HFFc6 (cell line): ENCODE results near the gene PAPPA2. TPM values are rescaled to one million over a fixed set of nuclear protein-coding genes. Genes with fewer than 3 reads are reported as not detected.

ENCODE experiments used
- DNase-seq: peaks from one replicate; pipeline ENCODE4 v3.0.0-alpha.2; 2018
- H3K27ac Mint-ChIP-seq: 2 replicates; pipeline ENCODE4 v1.8.0; 2020; ENCODE audit warnings: mild to moderate bottlenecking, mixed read lengths
- H3K27me3 Mint-ChIP-seq: 2 replicates; pipeline ENCODE4 v1.8.0; 2021; ENCODE audit warnings: mild to moderate bottlenecking, moderate library complexity, mixed read lengths; ENCODE audit not compliant: insufficient read depth
- H3K36me3 Mint-ChIP-seq: 2 replicates; pipeline ENCODE4 v1.8.0; 2021; ENCODE audit warnings: low read depth, mixed read lengths
- H3K4me1 Mint-ChIP-seq: 2 replicates; pipeline ENCODE4 v1.8.0; 2020; ENCODE audit warnings: low read depth, mixed read lengths
- H3K4me3 Mint-ChIP-seq: 2 replicates; pipeline ENCODE4 v1.8.0; 2020; ENCODE audit warnings: mild to moderate bottlenecking, moderate library complexity, mixed read lengths
- H3K9me3 Mint-ChIP-seq: 2 replicates; pipeline ENCODE4 v1.8.0; 2020; ENCODE audit warnings: mild to moderate bottlenecking, mixed read lengths
- CTCF ChIP-seq: fragments of 200-600 bp; sonication (generic); IDR thresholded peaks from 2 replicates; pipeline ENCODE4 v1.5.0; 2021; ENCODE audit warnings: antibody characterized with exemption, mild to moderate bottlenecking
- total RNA-seq, 6 experiments: library from RNA; stranded (reverse); fragmentation: NEBNext Ultra II Directional; extraction: Animal tissue kit (Norgen Biotek cat#: 25700); gene quantifications; 2 replicates in 1 of 6; 3 replicates in 5 of 6; pipeline ENCODE4 v1.2.3, GENCODE V29; 2021

PAPPA2 gene
- total RNA-seq, 6 experiments from 2014 or later: 0.16 to 1.1 (median 0.42) TPM

GRCh38 chr1:176880955-176881595 lies 418.1 kb downstream of the PAPPA2 start:
- Mint-ChIP-seq H3K27ac (no peak overlapping the region), H3K36me3 (no peaks in the 10 kb centered on the region), H3K9me3 (no peaks in the 10 kb centered on the region), H3K27me3 (no peaks in the 10 kb centered on the region; the same call in 1 of the 2 replicates), H3K4me1 (no peaks in the 10 kb centered on the region), H3K4me3 (no peak overlapping the region)
- peak; percentile 17 for DNase-seq
- peak; percentile 91 for TF ChIP-seq CTCF

GRCh38 chr1:176884286-176884685 lies 421.3 kb downstream of the PAPPA2 start:
- no peaks in the 10 kb centered on the region; the same call in 1 of the 2 replicates for H3K27me3 Mint-ChIP-seq
- no peaks in the 10 kb centered on the region for H3K4me1 Mint-ChIP-seq
- no peak for DNase-seq
- H3K4me3 Mint-ChIP-seq: no peak overlapping the region
- H3K9me3 Mint-ChIP-seq: no peaks in the 10 kb centered on the region
- TF ChIP-seq CTCF: no peak
- H3K36me3 Mint-ChIP-seq: no peaks in the 10 kb centered on the region
- H3K27ac Mint-ChIP-seq: no peak overlapping the region

- Mint-ChIP-seq H3K4me3 (no peak overlapping the region), H3K27ac (no peak overlapping the region), H3K9me3 (no peaks in the 10 kb centered on the region), H3K36me3 (no peaks in the 10 kb centered on the region), H3K4me1 (no peaks in the 10 kb centered on the region), H3K27me3 (no peaks in the 10 kb centered on the region; the same call in 1 of the 2 replicates)
- DNase-seq: no peak
- no peak for TF ChIP-seq CTCF
Measured at GRCh38 chr1:176884911-176885310, 421.9 kb downstream of the PAPPA2 start.

- TF ChIP-seq CTCF: no peak
- H3K9me3 Mint-ChIP-seq: no peaks in the 10 kb centered on the region; the same call in 1 of the 2 replicates
- DNase-seq: no peak
- no peak overlapping the region for H3K4me3 Mint-ChIP-seq
- H3K4me1 Mint-ChIP-seq: no peaks in the 10 kb centered on the region
- H3K27ac Mint-ChIP-seq: no peak overlapping the region
- H3K36me3 Mint-ChIP-seq: no peaks in the 10 kb centered on the region
- no peaks in the 10 kb centered on the region; the same call in 1 of the 2 replicates for H3K27me3 Mint-ChIP-seq
Measured at GRCh38 chr1:176885341-176885740, 422.4 kb downstream of the PAPPA2 start.

GRCh38 chr1:176885751-176886150 lies 422.8 kb downstream of the PAPPA2 start:
- DNase-seq: no peak
- H3K27me3 Mint-ChIP-seq: no peaks in the 10 kb centered on the region; the same call in 1 of the 2 replicates
- H3K36me3 Mint-ChIP-seq: no peaks in the 10 kb centered on the region

More at GRCh38 chr1:176885751-176886150, 422.8 kb downstream of the PAPPA2 start:
- no peak overlapping the region for H3K4me3 Mint-ChIP-seq
- no peaks in the 10 kb centered on the region; the same call in 1 of the 2 replicates for H3K9me3 Mint-ChIP-seq
- H3K27ac Mint-ChIP-seq: no peak overlapping the region
- no peaks in the 10 kb centered on the region for H3K4me1 Mint-ChIP-seq
- no peak for TF ChIP-seq CTCF
